ENCODE results near the gene RAMP1. TPM values are rescaled to one million over a fixed set of nuclear protein-coding genes. Genes with fewer than 3 reads are reported as not detected.

RAMP1 gene
- total and polyA plus RNA-seq, 2 of the 4 experiments (the other 2 are of a cell fraction), result 15.8 to 77.1 TPM

DNA sequence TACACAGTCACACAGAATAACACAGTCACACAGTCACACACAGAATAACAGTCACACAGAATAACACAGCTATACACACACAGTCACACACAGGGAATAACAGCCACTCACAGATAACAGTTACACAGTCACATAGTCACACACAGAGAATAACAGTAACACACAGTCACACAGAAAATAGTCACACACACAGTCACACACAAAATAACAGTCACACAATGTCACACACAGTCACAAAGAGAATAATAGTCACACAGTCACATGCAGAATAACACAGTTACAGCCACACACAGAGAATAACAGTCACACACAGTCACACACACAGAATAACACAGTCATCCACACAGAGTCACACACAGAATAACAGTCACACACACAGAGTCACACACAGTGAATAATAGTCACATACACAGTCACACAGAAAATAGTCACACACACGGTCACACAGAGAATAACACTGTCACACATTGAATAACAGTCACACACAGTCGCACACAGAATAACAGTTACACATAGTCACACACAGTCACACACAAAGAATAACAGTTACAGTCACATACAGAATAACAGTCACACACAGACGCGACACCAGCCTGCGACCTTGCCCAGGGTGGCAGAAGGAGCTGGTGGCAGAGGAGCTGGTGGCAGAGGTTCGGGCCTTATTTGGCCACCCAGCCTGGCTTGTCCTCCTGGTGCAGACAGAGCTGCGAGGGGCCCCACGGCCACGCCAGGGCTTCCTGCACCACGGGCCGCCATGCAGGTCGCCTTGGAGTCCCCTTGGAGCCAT is 51.3 kb downstream of the RAMP1 start:
- Histone ChIP-seq H3K14ac (replicated peaks; ENCODE audit: low read depth, low read length) (no peak overlapping the region), H2AFZ (replicated peaks; ENCODE audit: low read length, poor library complexity) (no peak overlapping the region), H3K27ac (ENCODE audit: insufficient read depth, low read length) (no peak overlapping the region), H3K79me1 (ENCODE audit: low read depth in 1 of 2, low read length in 2 of 2) (no peaks in the 10 kb centered on the region), H4K20me1 (ENCODE audit: insufficient read depth, low read length) (no peaks in the 10 kb centered on the region), H3K4me1 (ENCODE audit: control insufficient read depth, insufficient read depth, low read length) (no peaks in the 10 kb centered on the region), H3K56ac (ENCODE audit: extremely low read depth, insufficient read depth, low read length) (no peak overlapping the region), H4K5ac (ENCODE audit: low read depth, low read length) (no peak overlapping the region), H3K4me2 (ENCODE audit: low read depth, low read length) (no peak overlapping the region), H3K9me3 (ENCODE audit: control insufficient read depth, insufficient read depth, low read length) (peaks cover 2% of the 10 kb centered on the region), H3K27me3 (ENCODE audit: control insufficient read depth, insufficient read depth, low read length) (no peaks in the 10 kb centered on the region), H3K36me3 (ENCODE audit: control insufficient read depth, insufficient read depth, low read length) (no peaks in the 10 kb centered on the region), H2BK5ac (ENCODE audit: low read depth, low read length, poor library complexity, severe bottlenecking) (peak overlapping the region; percentile 10), H4K91ac (ENCODE audit: insufficient read depth, low read depth, low read length) (no peak overlapping the region), H3K9ac (ENCODE audit: low read depth, low read length) (no peak overlapping the region), H3K4me3 (ENCODE audit: insufficient read depth, low read depth, low read length) (no peak overlapping the region), H3K4ac (ENCODE audit: low read depth, low read length) (no peak overlapping the region), H2BK15ac (ENCODE audit: low read depth, low read length) (no peak overlapping the region), H3K9me1 (ENCODE audit: insufficient read depth, low read length) (peaks cover 3% of the 10 kb centered on the region), H2BK120ac (ENCODE audit: low read depth, low read length) (no peak overlapping the region), H3K23ac (ENCODE audit: low read depth, low read length) (no peak overlapping the region), H2AK5ac (ENCODE audit: low read depth, low read length) (peak overlapping the region; percentile 47; the same call in 1 of the 2 replicates), H2AK9ac (replicated peaks; ENCODE audit: low read depth, low read length, poor library complexity) (no peak overlapping the region), H4K8ac (ENCODE audit: low read depth in 2 of 2, low read length in 2 of 2) (no peak overlapping the region), H3K18ac (ENCODE audit: low read depth, low read length) (no peak overlapping the region), H2BK20ac (ENCODE audit: low read depth, low read length) (no peak overlapping the region)
- no TSS peak for BruUV-seq (replicated peaks)
- 94% methylated on average over 3 of the region's 12 CpGs; no CpG with 5 or more reads in 1 of the 2 experiments for WGBS, 2 experiments (ENCODE audit: extremely low coverage in 2 of 2, insufficient read length in 1 of 2)
- dilution Hi-C loops (cut with HindIII; ENCODE audit: low sequenced_read_pairs, unreplicated experiment) (no loop called here), intact Hi-C loops (cut with micrococcal nuclease) (no loop called here), in situ Hi-C loops (cut with MboI; ENCODE audit: low sequenced_read_pairs) (no loop called here)
- no peak for TF ChIP-seq RCOR1 (IDR thresholded peaks at IDR 0.05; ENCODE audit: insufficient replicate concordance, low read length)
- no peak for TF ChIP-seq MXI1 (IDR thresholded peaks at IDR 0.05; ENCODE audit: borderline replicate concordance, low read depth, low read length)
- TF ChIP-seq RAD21 (IDR thresholded peaks at IDR 0.05; ENCODE audit: low read length), result no peak
- no peak for TF ChIP-seq SMC3 (IDR thresholded peaks at IDR 0.05; ENCODE audit: low read depth, low read length)
- TF ChIP-seq BHLHE40 (IDR thresholded peaks at IDR 0.05; ENCODE audit: low read depth, low read length), result no peak
- TF ChIP-seq, protein P1, sequence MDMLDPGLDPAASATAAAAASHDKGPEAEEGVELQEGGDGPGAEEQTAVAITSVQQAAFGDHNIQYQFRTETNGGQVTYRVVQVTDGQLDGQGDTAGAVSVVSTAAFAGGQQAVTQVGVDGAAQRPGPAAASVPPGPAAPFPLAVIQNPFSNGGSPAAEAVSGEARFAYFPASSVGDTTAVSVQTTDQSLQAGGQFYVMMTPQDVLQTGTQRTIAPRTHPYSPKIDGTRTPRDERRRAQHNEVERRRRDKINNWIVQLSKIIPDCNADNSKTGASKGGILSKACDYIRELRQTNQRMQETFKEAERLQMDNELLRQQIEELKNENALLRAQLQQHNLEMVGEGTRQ (IDR thresholded peaks at IDR 0.05; ENCODE audit: low read depth, low read length), result no peak
- TF ChIP-seq NFE2L2 (IDR thresholded peaks at IDR 0.05; ENCODE audit: low read depth, low read length), result no peak
- TF ChIP-seq, protein P2, sequence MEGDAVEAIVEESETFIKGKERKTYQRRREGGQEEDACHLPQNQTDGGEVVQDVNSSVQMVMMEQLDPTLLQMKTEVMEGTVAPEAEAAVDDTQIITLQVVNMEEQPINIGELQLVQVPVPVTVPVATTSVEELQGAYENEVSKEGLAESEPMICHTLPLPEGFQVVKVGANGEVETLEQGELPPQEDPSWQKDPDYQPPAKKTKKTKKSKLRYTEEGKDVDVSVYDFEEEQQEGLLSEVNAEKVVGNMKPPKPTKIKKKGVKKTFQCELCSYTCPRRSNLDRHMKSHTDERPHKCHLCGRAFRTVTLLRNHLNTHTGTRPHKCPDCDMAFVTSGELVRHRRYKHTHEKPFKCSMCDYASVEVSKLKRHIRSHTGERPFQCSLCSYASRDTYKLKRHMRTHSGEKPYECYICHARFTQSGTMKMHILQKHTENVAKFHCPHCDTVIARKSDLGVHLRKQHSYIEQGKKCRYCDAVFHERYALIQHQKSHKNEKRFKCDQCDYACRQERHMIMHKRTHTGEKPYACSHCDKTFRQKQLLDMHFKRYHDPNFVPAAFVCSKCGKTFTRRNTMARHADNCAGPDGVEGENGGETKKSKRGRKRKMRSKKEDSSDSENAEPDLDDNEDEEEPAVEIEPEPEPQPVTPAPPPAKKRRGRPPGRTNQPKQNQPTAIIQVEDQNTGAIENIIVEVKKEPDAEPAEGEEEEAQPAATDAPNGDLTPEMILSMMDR (conservative IDR thresholded peaks at IDR 0.05; ENCODE audit: low read depth, low read length), result no peak
- TF ChIP-seq FOS (IDR thresholded peaks at IDR 0.05; ENCODE audit: low read depth, low read length), result no peak
- TF ChIP-seq, protein P3, sequence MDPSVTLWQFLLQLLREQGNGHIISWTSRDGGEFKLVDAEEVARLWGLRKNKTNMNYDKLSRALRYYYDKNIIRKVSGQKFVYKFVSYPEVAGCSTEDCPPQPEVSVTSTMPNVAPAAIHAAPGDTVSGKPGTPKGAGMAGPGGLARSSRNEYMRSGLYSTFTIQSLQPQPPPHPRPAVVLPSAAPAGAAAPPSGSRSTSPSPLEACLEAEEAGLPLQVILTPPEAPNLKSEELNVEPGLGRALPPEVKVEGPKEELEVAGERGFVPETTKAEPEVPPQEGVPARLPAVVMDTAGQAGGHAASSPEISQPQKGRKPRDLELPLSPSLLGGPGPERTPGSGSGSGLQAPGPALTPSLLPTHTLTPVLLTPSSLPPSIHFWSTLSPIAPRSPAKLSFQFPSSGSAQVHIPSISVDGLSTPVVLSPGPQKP (IDR thresholded peaks at IDR 0.05; ENCODE audit: borderline replicate concordance, low read depth, low read length), result no peak
- TF ChIP-seq CHD1 (IDR thresholded peaks at IDR 0.05; ENCODE audit: low read depth, low read length), result no peak
- no peak for TF ChIP-seq CEBPB (IDR thresholded peaks at IDR 0.05; ENCODE audit: low read depth, low read length)
- TF ChIP-seq RFX5 (IDR thresholded peaks at IDR 0.05; ENCODE audit: low read depth, low read length), result no peak
- TF ChIP-seq MAZ (IDR thresholded peaks at IDR 0.05; ENCODE audit: borderline replicate concordance, low read depth, low read length), result no peak
- TF ChIP-seq POLR2A (IDR thresholded peaks at IDR 0.05; ENCODE audit: low read depth, low read length), result no peak
- DNase-seq, result no peak
- ChIA-PET POLR2A (ENCODE audit: unreplicated experiment) (no interaction called here), CTCF (interaction anchor here (0.8 to 1.1 kb wide), 2 partner anchors 72 to 140 kb away, joined by 3 read pairs; no protein-coding TSS in a partner anchor)
- ATAC-seq (ENCODE audit: low read depth), result no peak
